Caco-2 (cell line): ENCODE data around the gene MYL6. TPM values are rescaled to one million over a fixed set of nuclear protein-coding genes. Genes with fewer than 3 reads are reported as not detected.
A peak's percentile ranks its signal among the peaks of the same experiment; 100 is the strongest.

ENCODE experiments used
- BruUV-seq: library from RNA; stranded (reverse); fragments of 400-500 nt; replicated peaks from 2 replicates; lab custom pipeline; 2021; lab: Mats Ljungman, UMichigan
- CTCF ChIA-PET: fragments of 300-600 bp; sonication (Branson Sonifier 250); formaldehyde crosslinking; loops from one replicate; lab custom pipeline; 2022; ENCODE audit warnings: antibody characterized with exemption; lab: Charles Lee
- POLR2A ChIA-PET: fragments of 300-600 bp; sonication (Branson Sonifier 250); formaldehyde crosslinking; loops from one replicate; lab custom pipeline; 2022; ENCODE audit warnings: antibody characterized with exemption; lab: Charles Lee
- DNase-seq, 2 experiments: peaks; one replicate each; pipeline versions ENCODE4 v3.0.0 to v3.0.0-alpha.2; 2020 to 2022
- H3K27me3 ChIP-seq: replicated peaks from 2 replicates; pipeline ENCODE4 v1.6.0; 2011; ENCODE audit warnings: low read length; ENCODE audit not compliant: control insufficient read depth, insufficient read depth
- H3K36me3 ChIP-seq: 2 replicates; pipeline ENCODE4 v1.5.1; 2011; ENCODE audit warnings: low read length; ENCODE audit not compliant: control insufficient read depth, insufficient read depth
- H3K4me1 ChIP-seq: fragments of 250-450 bp; sonication (Bioruptor Pico); 2 replicates; pipeline ENCODE4 v1.5.1; 2020; ENCODE audit warnings: mild to moderate bottlenecking
- H3K4me3 ChIP-seq: 2 replicates; pipeline ENCODE4 v1.5.1; 2011; ENCODE audit warnings: low read depth, mild to moderate bottlenecking, control low read depth, low read length
- H3K9me3 ChIP-seq: fragments of 250-450 bp; sonication (Bioruptor Pico); 2 replicates; pipeline ENCODE4 v1.5.1; 2020; ENCODE audit warnings: mild to moderate bottlenecking, moderate library complexity
- H3K27ac Mint-ChIP-seq: one replicate; pipeline ENCODE4 v1.8.0; 2022; ENCODE audit warnings: mixed read lengths; ENCODE audit not compliant: unreplicated experiment
- H3K27me3 Mint-ChIP-seq: one replicate; pipeline ENCODE4 v1.8.0; 2022; ENCODE audit warnings: mixed read lengths; ENCODE audit not compliant: insufficient read depth, unreplicated experiment
- H3K36me3 Mint-ChIP-seq: one replicate; pipeline ENCODE4 v1.8.0; 2022; ENCODE audit warnings: mild to moderate bottlenecking, mixed read lengths; ENCODE audit not compliant: insufficient read depth, unreplicated experiment
- H3K4me1 Mint-ChIP-seq: one replicate; pipeline ENCODE4 v1.8.0; 2022; ENCODE audit warnings: low read depth, mixed read lengths; ENCODE audit not compliant: unreplicated experiment
- H3K4me3 Mint-ChIP-seq: one replicate; pipeline ENCODE4 v1.8.0; 2022; ENCODE audit warnings: mild to moderate bottlenecking, moderate library complexity, mixed read lengths; ENCODE audit not compliant: unreplicated experiment
- H3K9me3 Mint-ChIP-seq: one replicate; pipeline ENCODE4 v1.8.0; 2022; ENCODE audit warnings: mixed read lengths; ENCODE audit not compliant: unreplicated experiment
- intact Hi-C: fragments of 100-400 bp; cut with micrococcal nuclease; formaldehyde crosslinking; loops from one replicate; pipeline ENCODE4 v1.10.0; 2022; ENCODE audit not compliant: unreplicated experiment
- total RNA-seq: library from RNA; stranded (reverse); gene quantifications from 2 replicates; pipeline ENCODE4 v1.2.3, GENCODE V29; 2022
- TF ChIP-seq, protein P1 (sequence below), 2 experiments: fragments of 200-600 bp in 1 of 2; IDR thresholded peaks; 1 replicate in 1 of 2; 2 replicates in 1 of 2; pipeline versions ENCODE4 v1.5.1 to v1.8.0; 2011 to 2022; ENCODE audit warnings: antibody characterized with exemption in 1 of 2, control low read depth in 1 of 2, inconsistent platforms in 1 of 2, low read depth in 1 of 2, low read length in 1 of 2, mild to moderate bottlenecking in 1 of 2, moderate library complexity in 1 of 2; ENCODE audit not compliant: insufficient read depth in 1 of 2, severe bottlenecking in 1 of 2, unreplicated experiment in 1 of 2

MYL6 gene
- total RNA-seq, 1 experiment from 2014 or later = 960 TPM

DNA sequence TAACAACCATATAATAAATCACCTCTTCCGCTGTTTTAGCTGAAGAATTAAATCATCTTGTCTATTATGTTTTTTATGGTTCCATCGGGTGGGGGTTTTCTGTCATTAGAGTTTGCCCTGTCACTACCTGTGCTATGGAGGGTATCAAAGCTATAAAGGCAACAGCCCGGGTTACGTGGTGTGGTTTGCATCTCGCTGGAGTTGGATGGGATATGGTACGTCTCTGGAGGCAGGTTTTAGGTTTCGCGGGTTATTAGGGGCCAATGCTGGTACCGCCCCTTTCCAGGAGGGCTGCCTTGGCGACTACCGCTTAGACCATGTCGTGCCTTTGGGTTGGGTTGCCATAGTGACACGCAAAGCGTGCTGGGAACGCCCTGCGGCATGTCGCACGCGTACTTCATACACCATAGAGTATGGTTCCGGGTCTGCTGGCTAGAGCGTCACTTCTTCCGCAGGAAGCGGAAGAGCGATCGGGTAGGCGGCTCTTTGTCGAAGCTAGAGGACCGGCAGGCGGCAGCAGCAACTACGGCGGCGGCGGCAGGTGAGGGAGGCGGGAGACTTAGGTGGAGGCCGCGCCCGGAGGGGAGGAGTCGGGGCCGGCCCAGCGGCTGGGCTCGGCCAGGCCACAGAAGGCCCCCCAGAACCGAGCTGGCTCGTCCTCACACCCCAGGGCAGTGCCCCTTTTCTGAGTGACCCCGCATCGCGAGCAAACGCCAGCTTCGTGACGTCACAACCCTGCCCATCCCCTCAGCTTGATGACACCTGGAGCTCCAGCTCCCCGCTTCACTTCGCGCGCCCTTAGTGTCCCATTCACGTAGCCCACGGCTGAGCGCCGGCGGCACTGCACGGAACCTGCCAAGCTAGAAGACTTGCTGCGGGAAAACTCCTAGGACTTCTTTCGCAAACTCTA lies 40.1 kb upstream of the MYL6 start, which contains the start of gene ZC3H10:
ZC3H10 (plus strand) TSS at position 489 of the 910 bp plus-strand sequence. CDS start 2,297 bp downstream, outside the sequence.
- Mint-ChIP-seq H3K9me3 (no peaks in the 10 kb centered on the region), H3K27me3 (peaks cover 2% of the 10 kb centered on the region), H3K4me3 (peak within 1 kb of the TSS; percentile 97), H3K36me3 (peaks cover 43% of the 10 kb centered on the region), H3K27ac (peak within 1 kb of the TSS; percentile 100), H3K4me1 (peaks cover 20% of the 10 kb centered on the region)
- no peaks in the 10 kb centered on the region for H3K9me3 ChIP-seq
- TF ChIP-seq, protein P1, sequence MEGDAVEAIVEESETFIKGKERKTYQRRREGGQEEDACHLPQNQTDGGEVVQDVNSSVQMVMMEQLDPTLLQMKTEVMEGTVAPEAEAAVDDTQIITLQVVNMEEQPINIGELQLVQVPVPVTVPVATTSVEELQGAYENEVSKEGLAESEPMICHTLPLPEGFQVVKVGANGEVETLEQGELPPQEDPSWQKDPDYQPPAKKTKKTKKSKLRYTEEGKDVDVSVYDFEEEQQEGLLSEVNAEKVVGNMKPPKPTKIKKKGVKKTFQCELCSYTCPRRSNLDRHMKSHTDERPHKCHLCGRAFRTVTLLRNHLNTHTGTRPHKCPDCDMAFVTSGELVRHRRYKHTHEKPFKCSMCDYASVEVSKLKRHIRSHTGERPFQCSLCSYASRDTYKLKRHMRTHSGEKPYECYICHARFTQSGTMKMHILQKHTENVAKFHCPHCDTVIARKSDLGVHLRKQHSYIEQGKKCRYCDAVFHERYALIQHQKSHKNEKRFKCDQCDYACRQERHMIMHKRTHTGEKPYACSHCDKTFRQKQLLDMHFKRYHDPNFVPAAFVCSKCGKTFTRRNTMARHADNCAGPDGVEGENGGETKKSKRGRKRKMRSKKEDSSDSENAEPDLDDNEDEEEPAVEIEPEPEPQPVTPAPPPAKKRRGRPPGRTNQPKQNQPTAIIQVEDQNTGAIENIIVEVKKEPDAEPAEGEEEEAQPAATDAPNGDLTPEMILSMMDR (IDR thresholded peaks at IDR 0.05; ENCODE audit: insufficient read depth in 1 of 2, low read depth in 1 of 2, low read length in 1 of 2, severe bottlenecking in 1 of 2, unreplicated experiment in 1 of 2) = peak in 1 of 2 experiments; percentile 53
- H3K27me3 ChIP-seq = no peaks in the 10 kb centered on the region
- ChIA-PET POLR2A (interaction anchor here (0.6 to 3.5 kb wide), 15 partner anchors 8 to 527 kb away, joined by 3 to 27 read pairs (median 4); partner anchors contain the start of genes ESYT1, MYL6, PA2G4 and RAB5B), CTCF (interaction anchor here (0.6 to 3.3 kb wide), 12 partner anchors 10 to 191 kb away, joined by 3 to 99 read pairs (median 7); partner anchors contain the start of genes ESYT1, MYL6, MYL6B and PA2G4)
- BruUV-seq = no TSS peak
- H3K4me3 ChIP-seq = peak within 1 kb of the TSS; percentile 70
- peak; percentile 98 to 99 for DNase-seq
- intact Hi-C loops = loop anchor here (1.0 to 10.0 kb wide), 5 partner anchors 39 to 373 kb away; partner anchors contain the start of genes COQ10A, GDF11 and NABP2
- 0 out of 2 replicates have a peak, but pooled peaks cover 1% of the 10 kb centered on the region for H3K36me3 ChIP-seq
- H3K4me1 ChIP-seq = peaks cover 18% of the 10 kb centered on the region

DNA sequence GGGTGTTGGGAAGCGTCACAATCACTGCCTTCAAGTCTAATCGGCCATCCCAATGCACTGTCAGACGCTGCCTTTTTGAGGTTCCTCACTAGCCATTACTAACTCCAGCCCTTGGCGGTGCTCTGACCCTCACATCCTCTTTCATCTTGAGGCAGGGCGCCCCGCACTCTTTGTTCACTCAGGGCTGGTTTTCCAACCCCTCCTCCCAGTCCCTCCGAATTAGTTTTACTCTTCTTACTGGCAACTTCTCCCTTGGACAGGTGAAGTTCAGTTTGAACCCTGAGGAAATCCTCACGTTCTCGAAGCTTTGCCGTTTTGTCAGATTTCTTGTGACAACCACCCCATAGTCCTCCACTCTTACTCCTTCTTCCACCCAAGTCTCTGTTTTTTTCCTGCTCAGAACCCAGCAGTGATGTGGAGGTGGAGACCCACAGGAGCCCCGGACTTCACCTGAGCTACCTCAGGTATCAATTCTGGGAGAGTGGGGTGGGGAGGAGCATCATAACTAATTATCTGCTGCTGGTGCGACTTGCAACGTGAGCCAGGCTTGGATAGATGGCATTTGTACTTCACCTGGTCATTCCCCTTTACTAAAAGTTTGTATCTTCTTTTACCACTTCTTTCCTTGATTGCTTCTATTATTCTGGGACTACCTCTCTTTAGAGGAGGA lies 39.3 kb upstream of the MYL6 start:
- BruUV-seq = no TSS peak
- peaks cover 18% of the 10 kb centered on the region for H3K4me1 ChIP-seq
- intact Hi-C loops = loop anchor here (1.0 to 10.0 kb wide), 9 partner anchors 9 to 374 kb away; partner anchors contain the start of genes COQ10A, ESYT1, GDF11 and MYL6B

More for the DNA sequence above, 39.3 kb upstream of the MYL6 start:
- Mint-ChIP-seq H3K4me3 (peak overlapping the region; percentile 97), H3K27me3 (peaks cover 2% of the 10 kb centered on the region), H3K9me3 (no peaks in the 10 kb centered on the region), H3K4me1 (peaks cover 14% of the 10 kb centered on the region), H3K36me3 (peaks cover 36% of the 10 kb centered on the region), H3K27ac (peak overlapping the region; percentile 100)
- TF ChIP-seq, protein P1 (IDR thresholded peaks at IDR 0.05; ENCODE audit: insufficient read depth in 1 of 2, low read depth in 1 of 2, low read length in 1 of 2, severe bottlenecking in 1 of 2, unreplicated experiment in 1 of 2) = no peak
- Histone ChIP-seq H3K36me3 (0 out of 2 replicates have a peak, but pooled peaks cover 1% of the 10 kb centered on the region), H3K4me3 (peak overlapping the region; percentile 56), H3K27me3 (no peaks in the 10 kb centered on the region), H3K9me3 (no peaks in the 10 kb centered on the region)
- no peak for DNase-seq
- CTCF ChIA-PET = interaction anchor here (0.6 to 3.3 kb wide), 17 partner anchors 9 to 518 kb away, joined by 3 to 99 read pairs (median 6); partner anchors contain the start of genes ESYT1, MYL6, MYL6B and PA2G4
- POLR2A ChIA-PET = interaction anchor here (0.6 to 3.5 kb wide), 16 partner anchors 8 to 527 kb away, joined by 3 to 27 read pairs (median 4); partner anchors contain the start of genes ESYT1, MYL6, PA2G4 and RAB5B
